Hematopoietic multipotent progenitor cell treated with erythropoietin and hydrocortisone succinate and interleukin-3 and kit ligand, for 15 days (in vitro differentiated cells): ENCODE results near the gene VIL1.

ENCODE experiments used
- DNase-seq: peaks from one replicate; pipeline ENCODE4 v3.0.0-alpha.2; 2015; ENCODE audit warnings: low spot score

The VIL1 gene

DNA sequence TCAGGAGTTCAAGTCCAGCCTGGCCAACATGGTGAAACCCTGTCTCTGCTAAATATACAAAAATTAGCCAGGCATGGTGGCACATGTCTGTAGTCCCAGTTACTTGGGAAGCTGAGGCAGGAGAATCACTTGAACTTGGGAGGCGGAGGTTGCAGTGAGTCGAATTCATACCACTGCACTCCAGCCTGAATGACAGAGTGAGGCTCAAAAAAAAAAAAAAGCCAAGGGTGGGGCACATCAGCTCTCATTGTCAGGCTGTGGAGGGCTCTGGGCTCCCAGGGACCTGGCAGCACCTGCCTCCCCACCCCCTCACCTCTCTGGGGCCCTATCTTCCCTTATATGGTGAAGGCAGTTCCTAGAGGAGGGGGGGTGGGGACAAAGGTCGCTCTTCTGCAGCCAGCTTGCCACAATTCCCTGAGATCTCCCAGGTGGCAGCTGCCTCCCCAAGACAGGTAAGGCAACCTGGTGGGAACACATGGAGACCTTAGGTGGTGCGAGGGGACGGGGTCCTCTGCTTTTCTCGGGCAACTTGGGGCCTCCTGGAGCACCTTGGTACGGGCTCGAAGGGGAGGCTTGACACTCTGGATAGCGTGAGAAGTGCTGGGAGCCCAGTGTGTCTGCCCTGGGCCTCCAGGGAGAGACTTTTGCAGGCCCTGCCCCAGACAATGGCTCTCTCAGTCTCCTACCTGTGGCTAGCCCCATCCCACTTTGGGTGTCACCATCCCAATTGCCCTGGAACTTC, at the start of gene VIL1:
Gene VIL1 (plus strand): TSS at position 407 of the 742 bp plus-strand sequence. CDS start 4,656 bp downstream, outside the sequence.
- DNase-seq: no peak

DNA sequence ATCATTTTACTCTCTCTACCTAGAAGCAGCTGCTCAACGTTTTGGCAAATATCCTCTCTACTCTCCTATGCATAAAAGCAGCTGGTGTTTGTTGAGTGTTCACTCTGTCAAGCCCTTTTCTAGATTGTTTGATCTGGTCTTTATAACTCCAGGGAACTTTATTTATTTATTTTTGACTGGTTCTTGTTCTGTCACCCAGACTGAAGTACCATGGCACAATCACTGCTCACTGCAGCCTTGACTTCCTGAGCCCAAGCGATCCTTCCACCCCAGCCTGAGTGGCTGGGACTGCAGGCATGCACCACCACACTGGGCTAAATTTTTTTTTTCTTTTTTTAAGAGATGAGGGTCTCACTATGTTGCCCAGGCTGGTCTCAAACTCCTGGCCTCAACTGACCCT, 49.6 kb upstream of the VIL1 start:
- no peak for DNase-seq

DNA sequence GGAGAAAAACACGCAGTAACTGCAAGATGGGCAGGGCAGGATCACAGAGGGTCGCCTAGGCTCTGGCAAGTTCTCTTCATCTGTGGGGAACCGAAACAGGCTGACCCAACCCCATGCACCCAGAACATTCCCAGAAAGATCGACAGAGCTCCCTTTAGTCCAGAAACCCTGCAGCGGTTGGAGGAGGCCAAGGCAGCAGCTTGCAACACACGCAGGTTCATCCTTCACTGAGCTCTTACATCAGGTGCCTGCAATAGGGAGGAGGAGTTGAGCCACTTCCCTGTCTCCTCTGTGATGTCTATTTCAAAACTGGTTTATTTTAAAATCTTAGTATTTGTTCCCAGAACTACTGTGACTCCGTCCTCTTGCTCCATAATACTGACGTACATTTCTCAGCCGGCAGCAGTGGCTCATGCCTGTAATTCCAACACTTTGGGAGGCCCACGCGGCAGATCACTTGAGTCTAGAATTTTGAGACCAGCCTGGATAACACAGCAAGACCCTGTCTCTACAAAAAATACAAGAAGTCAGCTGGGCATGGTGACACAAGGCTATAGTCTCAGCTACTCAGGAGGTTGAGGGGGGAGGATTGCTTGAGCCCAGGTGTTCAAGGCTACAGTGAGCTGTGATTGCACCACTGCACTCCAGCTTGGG, 48.4 kb upstream of the VIL1 start:
- DNase-seq: no peak

DNA sequence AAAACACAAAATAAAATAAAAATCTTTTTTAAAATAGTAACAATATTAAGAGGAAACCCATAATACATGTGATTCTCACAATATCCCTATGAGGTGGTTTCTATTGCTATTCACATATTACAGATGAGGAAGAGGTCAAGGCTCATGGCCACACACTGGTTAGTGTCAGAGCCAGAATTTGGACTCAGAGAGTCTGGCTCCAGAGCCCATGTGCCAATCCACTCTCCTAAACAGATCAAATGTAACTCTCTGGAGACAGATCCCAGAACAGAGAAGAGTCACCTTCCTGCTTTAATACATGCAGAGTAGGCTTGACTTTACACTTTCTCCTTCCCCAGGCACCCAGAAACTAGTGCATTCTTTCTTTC, 47.0 kb upstream of the VIL1 start:
- DNase-seq: no peak

DNA sequence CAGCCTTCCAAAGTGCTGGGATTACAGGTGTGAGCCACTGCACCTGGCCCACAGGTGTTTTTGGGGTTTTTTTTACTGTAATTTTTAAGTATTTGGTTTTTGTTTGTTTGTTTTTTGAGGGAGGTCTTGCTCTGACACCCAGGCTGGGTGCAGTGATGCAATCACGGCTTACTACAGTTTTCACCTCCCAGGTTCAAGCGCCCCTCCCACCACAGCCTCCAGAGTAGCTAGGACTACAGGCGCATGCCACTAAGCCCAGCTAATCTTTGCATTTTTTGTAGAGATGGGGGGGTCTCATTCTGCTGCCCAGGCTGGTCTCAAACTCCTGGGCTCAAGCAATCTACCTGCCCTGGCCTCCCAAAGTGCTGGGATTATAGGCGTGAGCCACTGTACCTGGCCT, 44.1 kb upstream of the VIL1 start:
- no peak for DNase-seq

DNA sequence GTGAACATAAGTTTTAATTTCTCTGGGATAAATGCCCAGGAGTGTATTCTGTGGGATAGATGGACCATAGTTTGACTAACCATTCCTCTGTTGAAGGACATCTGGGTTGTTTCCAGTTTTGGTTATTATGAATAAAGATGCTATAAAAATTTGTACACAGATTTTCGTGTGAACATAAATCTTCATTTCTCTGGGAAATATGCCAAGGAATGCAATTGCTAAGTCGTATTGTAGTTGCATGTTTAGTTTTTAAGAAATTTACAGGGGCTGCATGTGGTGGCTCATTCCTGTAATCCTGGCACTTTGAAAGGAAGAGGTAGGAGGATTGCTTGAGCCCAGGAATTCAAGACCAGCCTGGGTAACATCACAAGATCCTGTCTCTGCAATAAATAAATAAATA, 43.7 kb upstream of the VIL1 start:
- DNase-seq: no peak

DNA sequence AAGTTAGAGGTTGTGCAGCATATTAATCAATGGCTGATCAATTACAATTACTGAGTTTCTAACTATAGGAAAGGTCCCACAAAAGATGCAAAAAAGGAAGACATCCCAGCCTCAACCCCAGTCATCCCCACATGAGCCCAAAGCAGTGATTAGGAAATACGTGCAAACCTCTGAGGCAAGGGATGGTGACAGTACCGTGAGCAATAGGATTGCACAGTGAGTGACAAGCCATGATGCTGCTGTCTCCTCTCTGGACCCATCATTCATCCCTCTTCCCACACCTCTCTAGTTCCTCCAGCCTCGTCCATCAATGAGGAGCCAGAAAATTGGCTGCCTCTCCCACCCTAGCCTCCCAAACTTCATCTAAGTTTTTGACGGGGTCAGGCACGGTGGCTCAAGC, 40.9 kb upstream of the VIL1 start:
- DNase-seq: no peak

DNA sequence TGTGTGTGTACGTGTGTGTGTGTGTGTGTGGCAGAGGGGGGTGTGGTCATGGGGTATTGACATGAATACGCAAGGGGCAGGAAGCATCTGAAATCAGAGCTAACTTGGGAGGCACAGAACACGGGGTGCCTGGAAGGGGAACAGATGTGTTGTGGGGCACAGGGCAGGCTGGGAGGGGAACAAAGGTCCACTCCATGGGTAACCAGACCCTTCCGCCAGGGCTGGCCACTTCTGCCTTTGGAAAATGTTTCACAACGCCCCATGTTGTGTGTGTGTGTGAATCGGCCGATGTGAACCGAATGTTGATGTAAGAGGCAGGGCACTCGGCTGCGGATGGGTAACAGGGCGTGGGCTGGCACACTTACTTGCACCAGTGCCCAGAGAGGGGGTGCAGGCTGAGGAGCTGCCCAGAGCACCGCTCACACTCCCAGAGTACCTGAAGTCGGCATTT, 37.0 kb upstream of the VIL1 start, which contains the start of gene SLC11A1:
Gene SLC11A1 (plus strand): TSS at position 358 of the 451 bp plus-strand sequence. CDS start 96 bp downstream, outside the sequence.
- no peak for DNase-seq

DNA sequence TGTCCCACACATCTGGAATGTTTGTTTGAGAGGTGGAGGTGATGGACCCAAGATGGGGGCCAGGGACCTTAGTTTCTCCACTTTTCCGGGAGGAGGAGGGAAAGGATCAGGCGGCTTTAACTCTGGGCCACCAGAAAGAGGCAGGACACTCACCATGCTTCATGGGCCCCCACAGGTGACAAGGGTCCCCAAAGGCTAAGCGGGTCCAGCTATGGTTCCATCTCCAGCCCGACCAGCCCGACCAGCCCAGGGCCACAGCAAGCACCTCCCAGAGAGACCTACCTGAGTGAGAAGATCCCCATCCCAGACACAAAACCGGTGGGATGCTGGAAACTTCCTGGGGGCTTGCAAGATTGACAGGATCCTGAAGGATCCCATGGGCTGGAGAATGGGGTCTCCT, 36.1 kb upstream of the VIL1 start:
- DNase-seq: no peak

DNA sequence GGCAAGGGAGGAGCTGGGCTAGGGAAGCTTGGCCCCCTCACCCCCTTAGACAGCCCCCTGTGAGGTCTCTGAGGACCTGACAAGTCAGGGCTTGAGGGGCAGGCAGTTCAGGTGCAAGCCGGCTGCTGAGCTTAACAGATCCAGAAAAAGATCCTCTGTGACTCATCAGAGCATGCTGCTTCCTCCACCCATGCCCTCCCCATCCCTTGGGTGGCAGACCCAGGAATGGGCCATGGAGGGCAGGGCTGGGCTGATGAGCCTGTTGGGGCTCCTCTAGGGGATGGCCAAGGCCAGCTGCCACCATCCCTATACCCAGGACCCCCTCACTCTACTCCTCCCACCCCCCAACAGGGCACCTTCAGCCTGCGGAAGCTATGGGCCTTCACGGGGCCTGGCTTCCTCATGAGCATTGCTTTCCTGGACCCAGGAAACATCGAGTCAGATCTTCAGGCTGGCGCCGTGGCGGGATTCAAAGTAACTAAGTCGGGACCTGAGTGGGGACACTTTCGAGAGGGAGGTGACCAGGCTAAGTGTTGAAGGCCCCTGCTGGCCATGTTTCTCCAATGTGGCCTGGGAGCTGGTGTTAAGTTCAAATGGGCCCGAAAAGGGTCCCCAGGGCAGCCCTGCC, 34.9 kb upstream of the VIL1 start:
- DNase-seq: no peak

DNA sequence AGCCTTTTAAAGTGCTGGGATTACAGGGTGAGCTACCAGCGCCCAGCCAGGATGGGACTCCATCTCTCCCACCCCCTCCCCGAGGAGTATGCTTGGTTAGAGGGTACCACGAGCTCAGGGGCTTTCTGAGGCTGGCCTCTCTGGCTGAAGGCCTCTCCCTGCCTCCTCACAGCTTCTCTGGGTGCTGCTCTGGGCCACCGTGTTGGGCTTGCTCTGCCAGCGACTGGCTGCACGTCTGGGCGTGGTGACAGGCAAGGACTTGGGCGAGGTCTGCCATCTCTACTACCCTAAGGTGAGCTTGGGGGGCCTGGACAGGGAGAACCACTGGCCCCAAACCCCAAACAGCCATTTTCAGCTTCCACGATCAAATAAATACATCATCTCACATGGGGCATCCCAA, 33.9 kb upstream of the VIL1 start:
- no peak for DNase-seq

DNA sequence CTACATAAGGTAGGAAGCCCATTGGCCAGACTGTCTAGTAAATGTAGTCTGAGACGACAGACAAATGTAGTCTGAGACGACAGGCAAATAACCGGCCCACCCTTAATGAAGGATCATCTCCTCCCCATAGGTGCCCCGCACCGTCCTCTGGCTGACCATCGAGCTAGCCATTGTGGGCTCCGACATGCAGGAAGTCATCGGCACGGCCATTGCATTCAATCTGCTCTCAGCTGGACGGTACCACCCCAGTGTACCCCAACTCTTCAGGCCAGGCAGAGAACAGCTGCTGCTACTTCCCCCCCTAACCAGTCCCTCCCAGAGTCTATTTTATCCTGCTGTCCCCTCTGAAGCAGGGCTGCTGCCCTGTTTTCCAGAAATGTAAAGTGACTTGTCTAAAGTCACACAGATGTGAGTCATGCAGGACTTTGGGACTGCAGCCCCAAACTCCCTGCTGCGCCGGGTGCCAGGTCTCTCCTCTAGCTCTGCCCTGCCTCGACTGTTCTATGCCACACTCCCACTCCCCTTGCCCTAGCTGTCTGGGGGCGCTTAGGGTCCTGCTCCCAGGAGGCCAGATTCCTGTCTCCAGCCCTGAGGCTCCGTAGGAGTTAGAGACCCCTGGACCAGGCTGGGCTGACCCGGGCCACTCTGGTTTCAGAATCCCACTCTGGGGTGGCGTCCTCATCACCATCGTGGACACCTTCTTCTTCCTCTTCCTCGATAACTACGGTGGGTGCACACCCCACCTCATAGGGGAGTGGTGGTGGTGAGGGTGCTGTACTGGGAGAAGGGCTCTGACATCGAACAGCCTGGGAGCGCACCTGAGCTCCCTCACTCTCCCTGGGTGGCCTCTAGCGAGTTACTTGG, 32.2 kb upstream of the VIL1 start:
- DNase-seq: no peak

DNA sequence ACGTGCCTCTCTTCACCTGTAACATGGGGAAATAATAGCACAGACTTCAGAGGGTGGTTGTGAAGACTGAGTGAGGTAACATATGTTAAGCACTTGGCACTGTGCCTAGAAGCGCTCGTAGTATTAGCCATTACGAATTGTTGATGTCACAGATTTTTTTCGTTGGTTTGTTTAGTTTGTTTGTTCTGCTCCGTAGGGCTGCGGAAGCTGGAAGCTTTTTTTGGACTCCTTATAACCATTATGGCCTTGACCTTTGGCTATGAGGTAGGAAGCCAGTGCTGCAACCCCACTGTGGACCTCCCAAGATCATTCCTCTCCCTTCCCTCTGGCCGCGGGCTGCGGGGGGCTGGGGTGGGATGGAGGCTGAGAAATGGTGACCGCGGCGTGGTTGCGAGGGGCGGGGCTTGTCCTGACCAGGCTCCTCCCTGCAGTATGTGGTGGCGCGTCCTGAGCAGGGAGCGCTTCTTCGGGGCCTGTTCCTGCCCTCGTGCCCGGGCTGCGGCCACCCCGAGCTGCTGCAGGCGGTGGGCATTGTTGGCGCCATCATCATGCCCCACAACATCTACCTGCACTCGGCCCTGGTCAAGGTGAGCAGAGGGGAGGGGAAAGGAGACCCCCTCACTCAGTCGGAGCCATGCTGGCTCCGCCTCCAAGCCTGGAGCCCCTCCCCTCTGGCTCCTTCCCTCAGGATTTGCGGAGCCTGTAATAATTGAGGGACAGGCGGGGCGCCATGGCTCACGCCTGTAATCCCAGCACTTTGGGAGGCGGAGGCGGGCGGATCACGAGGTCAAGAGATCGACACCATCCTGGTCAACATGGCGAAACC, 31.3 kb upstream of the VIL1 start:
- DNase-seq: peak; percentile 18

DNA sequence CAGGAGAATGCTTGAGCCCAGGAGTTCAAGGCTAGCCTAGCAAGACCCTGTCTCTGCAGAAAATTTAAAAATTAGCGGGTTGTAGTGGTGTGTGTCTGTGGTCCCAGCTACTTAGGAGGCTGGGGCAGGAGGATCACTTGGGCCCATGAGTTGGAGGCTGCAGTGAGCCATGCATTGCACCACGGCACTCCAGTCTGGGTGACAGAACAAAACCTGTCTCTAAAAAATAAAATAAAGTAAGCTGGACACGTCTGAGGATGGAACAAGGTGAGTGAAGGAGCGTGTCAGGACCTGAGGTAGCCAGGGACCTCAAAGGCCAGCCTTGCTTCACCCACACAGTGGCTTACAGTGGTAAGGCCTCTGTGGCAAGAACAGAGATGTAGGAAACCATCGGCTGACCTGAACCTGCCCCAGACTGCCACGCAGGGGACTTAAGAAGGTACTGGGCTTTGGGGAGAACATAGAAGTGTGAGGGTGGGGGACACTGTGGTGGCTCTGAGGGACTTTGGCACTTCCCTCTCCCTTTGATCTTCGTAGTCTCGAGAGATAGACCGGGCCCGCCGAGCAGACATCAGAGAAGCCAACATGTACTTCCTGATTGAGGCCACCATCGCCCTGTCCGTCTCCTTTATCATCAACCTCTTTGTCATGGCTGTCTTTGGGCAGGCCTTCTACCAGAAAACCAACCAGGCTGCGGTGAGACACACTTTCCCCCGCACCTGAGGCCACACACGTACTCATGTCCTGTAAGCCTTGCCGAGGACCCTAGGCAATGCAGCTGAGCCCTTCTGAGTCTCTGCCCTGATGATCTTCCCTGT, 29.4 kb upstream of the VIL1 start:
- no peak for DNase-seq

DNA sequence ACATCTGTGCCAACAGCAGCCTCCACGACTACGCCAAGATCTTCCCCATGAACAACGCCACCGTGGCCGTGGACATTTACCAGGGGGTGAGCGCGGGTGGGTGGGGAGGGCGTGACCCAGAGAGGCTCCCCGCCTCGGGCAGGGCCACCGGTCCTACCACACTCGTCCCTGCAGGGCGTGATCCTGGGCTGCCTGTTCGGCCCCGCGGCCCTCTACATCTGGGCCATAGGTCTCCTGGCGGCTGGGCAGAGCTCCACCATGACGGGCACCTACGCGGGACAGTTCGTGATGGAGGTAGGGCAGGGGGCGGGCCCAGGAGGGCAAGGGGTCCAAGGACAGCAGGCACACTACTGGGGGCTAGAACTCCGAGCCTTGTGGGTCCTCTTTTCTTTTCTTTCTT, 27.7 kb upstream of the VIL1 start:
- DNase-seq: no peak

DNA sequence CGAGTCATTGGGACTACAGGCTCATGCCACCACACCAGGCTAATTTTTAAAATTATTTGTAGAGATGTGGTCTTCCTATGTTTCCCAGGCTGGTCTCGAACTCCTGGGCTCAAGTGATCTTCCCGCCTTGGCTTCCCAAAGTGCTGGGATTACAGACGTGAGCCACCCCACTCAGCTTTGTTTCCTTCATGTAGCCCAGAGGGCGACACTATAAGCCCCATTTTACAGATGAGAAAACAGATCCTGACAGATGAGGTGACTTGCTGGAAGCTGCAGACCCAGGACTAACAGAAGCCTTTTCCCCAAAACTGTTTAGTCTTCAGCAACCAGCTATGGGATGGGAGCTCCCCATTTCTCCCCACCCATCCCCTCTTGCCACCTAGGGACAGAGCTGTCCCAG, 26.5 kb upstream of the VIL1 start:
- DNase-seq: no peak

DNA sequence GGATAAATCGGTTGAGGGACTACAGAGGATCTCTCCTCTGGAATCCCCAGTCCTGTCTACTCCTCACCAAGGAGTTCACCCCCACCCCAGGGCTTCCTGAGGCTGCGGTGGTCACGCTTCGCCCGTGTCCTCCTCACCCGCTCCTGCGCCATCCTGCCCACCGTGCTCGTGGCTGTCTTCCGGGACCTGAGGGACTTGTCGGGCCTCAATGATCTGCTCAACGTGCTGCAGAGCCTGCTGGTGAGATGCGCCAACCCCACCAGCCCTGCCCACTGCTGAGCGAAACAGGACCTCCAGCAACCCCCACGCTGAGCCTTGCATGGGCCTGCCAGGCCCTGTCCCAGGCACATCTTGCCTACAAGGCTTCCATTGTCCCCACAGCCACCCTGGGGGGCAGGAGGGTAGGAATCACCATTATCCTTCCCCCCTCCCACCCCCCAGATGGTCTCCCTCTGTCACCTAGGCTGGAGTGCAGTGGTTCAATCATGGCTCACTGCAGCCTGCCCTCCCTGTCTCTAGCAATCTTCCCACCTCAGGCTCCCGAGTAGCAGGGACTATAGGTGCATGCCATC, 25.9 kb upstream of the VIL1 start:
- no peak for DNase-seq

DNA sequence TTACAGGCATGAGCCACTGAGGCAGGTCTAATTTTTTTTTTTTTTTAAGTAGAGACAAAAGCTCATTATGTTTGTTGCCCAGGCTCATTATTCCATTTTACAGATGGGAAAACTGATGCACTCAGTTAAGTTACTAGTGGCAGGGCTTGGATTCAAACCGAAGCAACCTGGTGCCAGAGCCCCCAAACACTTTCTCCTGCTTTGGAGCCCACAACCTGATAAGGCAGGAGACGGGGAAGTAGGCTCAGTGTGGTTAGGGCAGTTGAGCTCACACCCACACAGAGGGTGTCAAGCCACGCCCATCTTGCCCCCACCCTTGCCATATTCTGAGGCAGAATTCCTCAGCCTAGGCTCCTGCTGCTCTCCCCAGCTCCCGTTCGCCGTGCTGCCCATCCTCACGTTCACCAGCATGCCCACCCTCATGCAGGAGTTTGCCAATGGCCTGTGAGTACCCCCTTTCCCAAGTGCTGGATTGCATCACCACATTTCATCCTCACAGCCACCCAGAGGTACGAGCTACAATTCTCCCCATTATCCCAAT, 25.1 kb upstream of the VIL1 start:
- DNase-seq: peak; percentile 69

DNA sequence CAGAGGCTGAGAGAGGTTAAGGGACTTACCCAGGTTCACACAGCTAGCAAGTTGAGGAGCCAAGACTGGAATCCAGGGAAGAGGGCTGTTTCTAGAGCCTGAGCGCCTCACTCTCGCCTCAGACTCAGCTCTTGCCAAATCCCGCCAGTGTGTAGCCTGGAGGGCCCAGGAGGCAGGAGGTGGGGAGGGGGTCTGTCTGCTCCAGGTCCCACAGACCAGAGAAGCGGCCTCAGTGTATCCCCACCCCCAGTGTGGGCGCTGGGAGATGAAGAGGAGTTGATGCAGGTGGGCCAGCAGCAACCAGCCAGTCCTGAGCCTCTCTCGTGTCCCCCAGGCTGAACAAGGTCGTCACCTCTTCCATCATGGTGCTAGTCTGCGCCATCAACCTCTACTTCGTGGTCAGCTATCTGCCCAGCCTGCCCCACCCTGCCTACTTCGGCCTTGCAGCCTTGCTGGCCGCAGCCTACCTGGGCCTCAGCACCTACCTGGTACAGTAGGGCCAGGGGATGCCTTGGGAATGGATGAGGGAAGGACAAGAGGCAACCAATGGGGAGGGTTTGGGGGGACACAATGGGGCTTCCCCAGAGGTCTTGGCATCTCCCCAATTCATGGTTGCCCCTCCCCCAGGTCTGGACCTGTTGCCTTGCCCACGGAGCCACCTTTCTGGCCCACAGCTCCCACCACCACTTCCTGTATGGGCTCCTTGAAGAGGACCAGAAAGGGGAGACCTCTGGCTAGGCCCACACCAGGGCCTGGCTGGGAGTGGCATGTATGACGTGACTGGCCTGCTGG, 24.4 kb upstream of the VIL1 start:
- DNase-seq: no peak
